NCI-H146 treated with DMSO at 0.1 percent for 48 hours (cell line): ENCODE data around the gene GRIA2.
"Not testable (repeated sequence)": the region's sequence is repeated elsewhere in the genome, so short reads cannot be mapped to it uniquely, and the experiment has no call there.

Source experiments
- DNase-seq: peaks from one replicate; lab custom pipeline; 2025; ENCODE audit not compliant: unreplicated experiment; lab: John Stamatoyannopoulos, UW

Gene GRIA2

DNA sequence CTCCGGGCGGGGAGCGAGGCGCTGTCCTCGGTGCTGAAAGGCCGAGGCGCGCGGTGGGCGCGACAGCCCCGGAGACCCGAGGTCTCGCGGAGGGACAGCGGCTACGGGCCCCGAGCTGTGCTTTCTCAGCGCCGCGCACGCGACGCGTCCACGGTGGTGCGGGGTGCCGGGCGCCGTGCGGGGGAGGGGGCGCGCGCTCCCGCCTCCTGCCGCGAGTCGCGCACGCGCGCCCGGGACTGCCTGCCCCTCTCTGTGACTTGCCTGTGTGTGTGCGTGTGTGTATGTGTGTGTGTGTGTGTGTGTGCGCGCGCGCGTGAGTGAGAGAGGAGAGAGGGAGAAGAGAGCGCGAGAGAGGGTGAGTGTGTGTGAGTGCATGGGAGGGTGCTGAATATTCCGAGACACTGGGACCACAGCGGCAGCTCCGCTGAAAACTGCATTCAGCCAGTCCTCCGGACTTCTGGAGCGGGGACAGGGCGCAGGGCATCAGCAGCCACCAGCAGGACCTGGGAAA is at the start of gene GRIA2:
TSS of gene GRIA2 (plus strand) at position 358 of the 511 bp plus-strand sequence. CDS start 315 bp downstream, outside the sequence.
- peak; percentile 57 for DNase-seq

DNA sequence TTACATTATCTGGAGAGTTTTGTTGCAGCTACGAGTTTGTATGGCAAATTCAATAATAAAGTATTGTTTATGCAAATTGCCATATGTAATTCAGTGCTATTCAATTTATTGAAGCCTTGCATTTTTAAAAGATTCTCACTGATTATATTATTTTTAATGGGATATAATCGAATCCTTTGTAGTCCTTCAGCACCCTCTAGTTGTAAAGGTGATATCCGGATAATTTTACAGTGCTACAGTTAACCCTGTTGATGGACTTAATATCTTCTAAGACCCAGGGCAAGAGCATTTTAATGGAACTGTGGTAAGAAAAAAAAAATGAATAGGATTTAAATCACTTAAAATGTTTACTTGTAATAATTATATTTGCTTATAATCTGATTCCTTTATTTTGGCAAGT is 48.5 kb upstream of the GRIA2 start:
- no peak for DNase-seq

DNA sequence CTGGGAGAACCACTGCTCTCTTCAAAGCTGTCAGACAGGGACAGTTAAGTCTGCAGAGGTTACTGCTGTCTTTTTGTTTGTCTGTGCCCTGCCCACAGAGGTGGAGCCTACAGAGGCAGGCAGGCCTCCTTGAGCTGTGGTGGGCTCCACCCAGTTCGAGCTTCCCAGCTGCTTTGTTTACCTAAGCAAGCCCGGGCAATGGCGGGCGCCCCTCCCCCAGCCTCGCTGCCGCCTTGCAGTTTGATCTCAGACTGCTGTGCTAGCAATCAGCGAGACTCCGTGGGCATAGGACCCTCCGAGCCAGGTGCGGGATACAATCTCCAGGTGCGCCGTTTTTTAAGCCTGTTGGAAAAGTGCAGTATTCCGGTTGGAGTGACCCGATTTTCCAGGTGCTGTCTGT is 40.3 kb upstream of the GRIA2 start:
- not testable (repeated sequence) for DNase-seq

DNA sequence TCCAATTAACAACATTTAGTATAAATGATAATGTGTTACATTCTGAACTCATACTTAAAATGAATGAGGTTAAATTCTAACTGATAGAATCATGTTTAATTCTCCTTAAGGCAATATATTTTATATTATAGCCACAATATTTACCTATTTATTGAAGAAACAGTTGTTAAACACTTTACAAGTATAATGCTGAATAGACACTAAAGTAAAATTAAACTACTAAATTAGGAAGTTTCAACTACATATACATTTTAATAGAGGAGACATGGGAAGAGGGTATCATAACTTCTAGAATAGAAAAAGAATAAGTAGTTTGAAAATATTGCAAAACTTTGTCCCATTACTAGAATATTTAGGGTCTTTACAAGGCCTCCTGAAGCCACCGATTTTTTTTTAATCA is 36.2 kb upstream of the GRIA2 start:
- DNase-seq: no peak

DNA sequence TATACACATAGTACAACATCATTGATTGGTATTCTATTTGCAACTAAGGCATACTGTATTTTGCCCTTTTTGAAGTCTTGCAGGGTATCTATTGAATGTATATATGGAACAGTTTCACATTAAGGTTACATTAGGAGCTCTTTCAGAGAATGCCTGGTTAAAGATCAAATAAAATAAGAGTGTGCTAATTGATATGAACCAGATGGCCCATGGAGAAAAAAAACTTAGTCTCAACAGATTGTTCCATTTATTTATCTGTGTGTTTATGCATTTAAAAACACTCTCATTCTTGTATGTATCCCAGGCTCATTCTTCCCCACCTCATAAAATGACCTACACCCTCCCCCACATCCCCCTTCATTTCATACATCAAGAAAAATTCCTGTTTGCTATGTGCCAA is 35.2 kb upstream of the GRIA2 start:
- no peak for DNase-seq

DNA sequence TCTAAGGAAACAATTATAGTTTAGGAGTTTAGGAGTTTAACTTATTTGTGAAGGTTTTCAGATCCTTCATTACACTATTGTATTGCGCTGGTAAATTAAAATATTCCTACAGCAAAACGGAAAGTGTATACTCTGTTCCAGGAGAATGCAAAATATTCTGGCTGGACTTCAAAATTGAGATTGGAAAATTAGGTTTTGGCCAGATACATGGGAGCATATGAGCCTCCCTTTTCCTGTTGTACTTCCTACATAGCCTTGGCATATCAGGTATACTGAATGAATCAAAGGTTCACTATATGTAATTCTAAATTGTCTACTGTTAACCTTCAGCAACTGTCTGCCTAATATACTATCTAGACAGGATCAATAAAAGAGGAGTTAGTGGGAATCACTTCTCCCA is 25.2 kb upstream of the GRIA2 start:
- DNase-seq: no peak

DNA sequence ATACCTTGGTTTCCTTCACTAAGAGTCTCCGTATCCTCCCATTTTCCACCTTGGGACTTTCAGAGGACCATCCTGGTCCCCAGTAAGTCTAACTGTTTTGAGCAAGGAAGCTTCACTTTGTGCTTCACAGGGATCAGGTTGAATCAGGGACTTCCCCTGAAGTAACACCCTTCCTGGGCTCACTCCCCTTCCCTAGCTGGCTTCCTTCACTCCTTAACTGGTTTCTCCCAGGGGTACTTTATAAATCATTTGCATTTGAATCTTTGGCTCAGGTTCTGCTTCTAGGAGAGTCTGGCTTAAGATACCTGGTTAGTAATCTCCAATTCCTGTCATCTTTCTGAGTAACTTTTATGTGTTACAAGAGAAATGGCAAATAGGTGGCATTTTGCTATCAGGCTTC is 24.5 kb upstream of the GRIA2 start:
- no peak for DNase-seq

DNA sequence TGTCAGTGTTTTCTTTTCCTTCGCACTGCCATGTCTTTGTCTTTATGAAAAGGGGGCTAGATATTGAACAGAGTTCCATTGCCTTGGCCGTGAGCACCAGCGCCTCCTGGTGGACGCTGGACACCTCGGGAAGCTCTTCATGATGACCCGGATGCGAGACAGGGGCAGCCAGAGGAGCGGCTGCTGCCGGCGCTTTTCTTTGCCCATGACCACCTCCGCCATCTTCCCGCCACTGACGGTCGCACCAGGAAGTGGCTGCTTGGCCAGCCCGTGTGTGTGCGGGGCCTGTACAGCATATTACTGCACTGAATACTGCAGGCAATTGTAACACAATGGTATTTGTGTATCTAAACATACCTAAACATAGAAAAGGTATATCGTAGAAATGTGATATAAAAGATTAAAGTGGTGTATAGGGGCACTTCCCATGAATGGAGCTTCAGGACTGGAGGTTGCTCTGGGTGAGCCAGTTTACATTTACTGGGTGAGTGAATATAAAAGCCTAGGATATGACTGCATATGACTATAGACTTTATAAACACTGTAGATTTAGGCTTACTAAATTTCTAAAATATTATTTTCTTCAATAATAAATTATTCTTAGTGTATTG is 15.8 kb upstream of the GRIA2 start:
- no peak for DNase-seq

DNA sequence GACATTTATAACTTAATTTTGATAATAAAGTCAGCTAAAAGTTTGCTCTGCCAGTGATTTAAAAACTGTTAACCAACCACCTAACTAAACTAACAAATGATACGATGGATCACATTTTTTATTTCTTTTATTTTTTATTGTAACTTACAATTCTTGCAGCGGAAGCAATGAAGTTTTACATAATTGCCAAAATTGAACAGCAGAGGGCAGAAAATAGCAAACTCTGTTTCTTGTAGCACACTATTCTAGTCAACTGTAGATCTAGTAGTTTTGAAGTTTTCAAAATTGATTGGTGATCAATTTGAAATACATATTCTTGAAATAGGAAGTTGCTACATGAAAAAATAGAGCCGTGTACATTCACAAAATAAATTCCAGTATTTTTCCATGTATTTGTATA is 2.8 kb upstream of the GRIA2 start:
- DNase-seq: no peak

DNA sequence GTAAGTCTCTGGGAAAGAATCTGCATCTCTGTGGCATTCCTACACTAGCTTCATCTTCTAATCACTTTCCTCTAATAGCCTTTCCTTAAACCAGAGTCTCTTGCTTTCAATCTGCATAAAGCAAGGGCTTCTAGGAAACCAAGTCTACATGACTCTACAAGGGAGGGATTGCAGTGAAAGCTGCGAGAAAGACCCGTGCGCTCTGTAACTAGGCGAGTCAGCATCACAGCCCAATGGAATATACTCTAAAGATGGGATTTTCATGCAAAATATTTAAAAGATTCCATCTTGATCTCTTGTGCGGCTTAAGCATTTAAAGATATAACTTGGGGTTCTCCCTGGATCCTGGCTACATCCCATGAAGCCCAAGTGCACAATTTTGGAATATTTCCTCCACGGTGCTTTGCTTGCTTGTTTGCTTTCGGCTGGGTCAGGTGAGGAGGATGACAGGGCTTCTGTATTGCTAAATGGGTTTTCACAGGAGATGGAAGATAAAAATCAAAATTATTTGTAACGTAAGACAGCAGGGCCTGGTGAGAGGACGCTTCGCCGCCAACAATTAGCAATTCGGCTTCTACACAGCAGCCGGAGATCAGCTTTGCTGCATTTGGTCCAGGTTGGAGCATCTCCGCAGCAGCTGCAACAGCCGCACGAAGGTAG is 687 bp upstream of the GRIA2 start:
- DNase-seq: peak; percentile 44

DNA sequence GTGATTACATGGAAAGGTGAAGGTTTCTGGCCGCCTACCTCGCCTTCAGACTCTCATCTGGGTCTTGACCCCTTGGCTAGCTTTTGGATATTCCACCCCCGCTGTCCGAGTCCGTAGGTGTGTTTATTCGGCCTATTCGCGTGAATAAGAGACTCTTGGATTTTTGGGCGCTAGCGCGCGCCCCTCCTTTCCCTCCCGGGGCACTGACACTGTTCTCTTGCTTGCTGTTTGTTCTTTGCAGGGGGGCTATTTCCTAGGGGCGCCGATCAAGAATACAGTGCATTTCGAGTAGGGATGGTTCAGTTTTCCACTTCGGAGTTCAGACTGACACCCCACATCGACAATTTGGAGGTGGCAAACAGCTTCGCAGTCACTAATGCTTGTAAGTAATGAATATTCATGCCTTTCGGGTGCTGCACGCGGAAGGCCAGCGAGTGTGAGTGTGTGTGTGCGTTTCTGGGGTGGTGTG is 932 bp downstream of the GRIA2 start:
- peak; percentile 48 for DNase-seq

DNA sequence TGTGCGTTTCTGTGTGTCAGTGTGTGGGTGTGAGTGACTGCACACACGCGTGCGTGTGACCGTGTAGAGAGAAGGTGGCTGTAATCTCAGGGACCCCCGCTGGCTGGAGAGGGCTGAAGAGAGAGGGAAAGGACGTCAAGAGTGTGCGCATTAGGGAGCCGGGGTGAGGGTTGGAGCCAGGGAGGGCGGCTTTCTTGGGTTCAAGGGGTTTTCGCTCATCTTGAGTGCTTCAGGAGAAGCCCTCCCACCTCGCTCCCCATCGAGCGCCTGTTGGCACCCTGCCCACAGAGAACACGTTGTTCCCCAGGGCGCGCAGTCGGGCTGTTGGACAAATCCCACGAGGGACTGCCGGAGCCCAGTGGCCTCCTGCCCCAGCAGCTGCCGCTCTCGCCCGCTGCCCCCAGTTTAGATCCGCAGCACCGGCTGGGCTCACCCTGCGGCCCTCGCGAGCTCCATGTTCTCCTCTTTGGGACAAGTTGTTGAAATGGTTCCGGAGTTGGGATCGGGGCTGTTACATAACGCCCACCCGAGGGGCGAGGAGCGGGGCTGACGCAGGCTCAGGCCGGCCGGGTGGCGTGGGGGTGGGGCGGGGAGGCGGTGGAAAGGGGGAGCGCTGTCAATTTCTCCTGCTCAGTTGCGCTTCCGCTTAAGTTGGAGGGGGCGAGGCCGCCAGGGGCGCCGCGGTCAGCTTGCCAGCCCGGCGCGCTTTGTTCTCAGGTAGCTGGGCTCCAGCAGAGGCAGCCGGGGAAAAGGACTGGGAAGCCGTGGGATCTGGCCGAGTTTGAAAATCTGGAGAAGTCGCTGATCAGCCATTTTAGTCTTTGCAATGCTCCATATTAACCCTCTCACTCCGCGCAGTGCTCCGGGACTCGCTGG is 1.6 kb downstream of the GRIA2 start:
- peak; percentile 60 for DNase-seq

DNA sequence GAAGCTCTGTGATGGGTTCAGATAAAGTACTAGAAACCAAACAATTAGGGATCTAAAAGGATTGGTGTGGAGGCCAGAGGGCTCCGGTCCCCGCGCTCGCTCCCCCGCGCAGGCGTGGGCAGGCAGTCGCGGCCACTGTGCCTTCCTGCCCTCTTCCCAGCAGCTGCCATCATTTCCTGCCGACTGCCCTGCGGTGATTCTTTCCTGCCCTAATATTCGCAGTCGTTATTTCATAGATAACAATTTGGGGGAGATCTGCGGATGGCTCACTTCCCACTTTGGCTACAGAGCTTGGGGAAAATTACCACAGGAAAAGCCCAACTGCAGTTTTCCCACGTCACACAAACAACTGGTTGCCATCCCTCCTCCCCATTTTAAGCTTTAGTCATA is 2.2 kb downstream of the GRIA2 start:
- DNase-seq: peak; percentile 45

DNA sequence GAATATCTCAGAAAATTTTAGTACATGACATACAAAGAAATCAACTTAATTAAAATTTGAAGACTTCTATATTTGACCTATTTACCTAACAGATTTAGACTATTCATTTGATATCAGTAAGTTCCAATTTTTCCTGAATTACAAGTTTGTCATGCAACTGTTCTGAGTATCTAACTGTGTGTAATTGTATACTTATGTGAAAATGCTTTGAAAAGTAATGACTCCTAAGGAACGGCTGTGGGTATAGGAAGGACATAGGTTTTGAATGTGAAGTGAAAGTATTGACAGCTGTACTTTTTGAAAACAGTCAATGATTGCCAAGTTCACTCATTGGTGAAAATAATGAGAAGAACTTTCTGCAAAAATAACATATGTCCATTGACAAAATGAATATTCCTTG is 2.9 kb downstream of the GRIA2 start:
- no peak for DNase-seq

DNA sequence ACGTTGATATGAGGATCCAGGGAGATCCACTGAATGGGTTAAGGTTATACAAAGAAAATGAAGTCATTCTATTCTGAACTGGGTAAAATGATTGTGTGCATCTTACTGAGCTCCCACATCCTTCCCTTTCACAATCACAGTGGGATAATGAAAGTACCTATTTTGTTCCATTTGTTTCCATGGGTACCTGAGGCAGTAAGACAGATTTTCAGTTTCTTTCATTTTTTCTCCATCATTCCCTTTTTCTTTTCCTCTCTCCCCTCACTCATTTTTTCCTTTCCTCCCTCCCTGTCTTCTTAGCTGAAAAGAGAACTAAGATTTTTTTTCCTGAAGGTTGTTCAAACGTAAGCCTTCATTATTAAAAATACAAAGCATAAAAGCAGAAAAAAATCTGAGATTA is 4.6 kb downstream of the GRIA2 start:
- DNase-seq: peak; percentile 16

DNA sequence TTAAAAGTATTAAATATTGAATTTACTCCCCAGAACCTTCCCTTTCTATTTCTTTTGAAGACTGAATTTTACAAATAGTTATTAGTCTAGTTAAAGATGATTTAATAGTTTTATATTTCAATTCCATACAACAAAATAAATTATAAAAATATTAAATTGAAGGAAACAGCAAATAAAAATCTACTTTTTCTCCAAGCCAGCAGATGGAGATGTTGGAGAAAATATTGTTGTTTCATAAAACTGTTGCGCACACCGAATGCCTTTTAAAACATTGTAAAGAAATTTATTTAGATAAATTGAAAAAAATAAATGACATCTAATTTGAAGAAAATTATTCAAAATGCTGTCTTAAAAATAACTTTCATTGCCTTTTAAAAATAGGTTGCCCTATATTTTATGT is 5.5 kb downstream of the GRIA2 start:
- no peak for DNase-seq

DNA sequence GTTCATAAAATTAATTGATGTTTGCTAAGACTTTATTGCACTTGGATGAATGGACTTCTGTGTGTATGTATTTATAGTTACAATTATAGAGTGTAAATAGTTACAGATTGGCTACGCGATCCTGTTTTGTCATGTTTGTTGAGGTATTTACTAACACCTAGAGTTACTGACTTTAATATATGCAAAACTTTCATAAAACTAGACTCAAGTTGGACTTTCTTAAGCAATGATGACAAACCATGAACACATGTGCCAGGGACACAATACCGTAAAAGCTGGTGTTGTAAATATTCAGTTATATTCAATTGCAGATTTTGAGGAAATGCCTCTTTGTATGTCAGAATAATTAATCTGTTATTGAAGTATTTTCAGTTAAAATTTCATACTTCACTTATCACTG is 6.1 kb downstream of the GRIA2 start:
- no peak for DNase-seq

DNA sequence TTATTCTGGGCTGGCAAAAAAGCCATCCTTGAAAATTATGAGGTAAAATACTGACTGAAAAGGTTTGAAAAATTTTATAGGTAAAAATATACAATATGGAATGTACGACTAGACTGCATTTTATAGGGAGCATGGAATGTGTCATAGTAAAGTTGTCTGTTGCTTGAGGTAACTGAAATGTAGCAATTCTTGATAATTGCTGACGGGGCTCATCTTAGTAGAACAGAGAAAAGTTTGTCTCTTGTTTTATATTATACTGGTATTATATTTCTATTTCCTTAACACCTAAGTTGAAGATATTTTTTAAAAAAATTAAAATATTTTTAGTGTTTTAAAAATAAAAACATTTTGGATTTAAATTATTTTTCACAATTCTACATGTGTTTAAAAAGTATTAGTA is 11.0 kb downstream of the GRIA2 start:
- no peak for DNase-seq

DNA sequence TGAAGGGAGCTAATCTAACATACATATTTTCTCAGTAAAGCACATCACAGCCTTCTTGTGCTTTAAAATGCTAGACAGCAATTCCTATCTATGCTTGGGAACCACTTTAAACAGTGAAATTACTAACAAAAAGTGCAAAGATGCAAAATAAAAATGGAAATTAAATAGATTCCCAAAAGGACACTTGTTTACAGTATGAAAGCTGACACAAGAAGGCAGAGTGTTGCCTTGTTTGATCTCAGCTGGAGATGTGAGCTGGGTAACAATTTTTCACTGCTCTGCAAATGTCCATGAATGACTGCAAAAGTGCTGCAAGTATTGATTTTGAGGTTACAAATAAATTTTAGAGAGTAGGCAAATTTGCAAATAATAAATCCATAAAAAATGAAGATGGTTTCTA is 22.3 kb downstream of the GRIA2 start:
- no peak for DNase-seq

DNA sequence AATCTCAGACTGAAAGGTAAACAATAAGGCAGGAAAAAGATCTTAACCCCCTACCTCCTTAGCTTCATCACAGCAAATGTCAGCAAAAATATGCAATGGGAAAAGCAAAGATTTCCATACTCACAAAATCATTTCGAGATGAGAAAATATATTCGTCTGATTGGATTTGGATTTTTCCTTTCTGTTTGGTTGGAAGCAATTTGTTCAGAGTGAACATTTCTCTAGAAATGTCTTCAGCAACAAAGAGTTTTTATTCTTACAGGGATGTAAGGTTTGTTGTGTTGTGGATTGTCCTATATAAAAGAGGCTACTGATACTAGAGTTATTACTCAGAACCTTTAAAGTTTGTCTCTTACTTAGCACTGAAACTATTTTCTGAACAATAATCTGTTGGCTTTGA is 23.8 kb downstream of the GRIA2 start:
- no peak for DNase-seq

DNA sequence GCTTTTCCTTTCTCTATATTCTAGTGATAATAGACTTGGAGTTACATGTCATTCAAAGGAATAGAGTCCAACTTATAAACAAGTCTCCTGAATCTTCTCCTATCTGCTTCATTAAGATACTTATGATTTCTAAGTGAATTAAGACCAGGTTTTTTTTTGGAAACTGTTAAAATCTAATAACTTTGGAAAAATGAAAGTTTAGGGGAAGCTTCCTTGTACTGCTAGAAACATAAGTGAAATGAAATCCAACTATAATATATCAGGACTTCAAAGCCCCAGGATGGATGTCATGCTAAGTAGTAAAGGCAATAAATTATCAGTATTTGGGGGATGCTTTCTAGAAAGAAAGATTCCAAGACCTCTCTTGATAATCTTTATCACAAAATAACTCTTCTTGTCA is 24.8 kb downstream of the GRIA2 start:
- DNase-seq: no peak

DNA sequence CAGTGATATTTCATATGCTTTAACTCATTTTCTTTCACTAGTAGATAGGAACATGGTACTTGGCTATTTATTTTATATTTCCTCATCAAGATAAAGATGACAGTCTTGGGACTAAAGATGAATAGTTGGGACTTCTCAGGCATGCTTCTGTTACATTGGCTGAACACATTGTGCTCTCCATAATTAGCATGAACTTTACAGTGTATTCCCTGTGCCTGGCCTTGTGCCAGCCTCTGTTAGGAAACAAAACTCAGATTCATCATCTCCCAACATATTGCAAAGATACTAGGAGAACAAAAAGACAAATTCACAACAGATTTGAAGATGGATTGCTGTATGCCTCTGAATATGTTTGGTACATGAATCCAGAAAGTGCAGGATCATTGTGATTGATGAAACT is 26.4 kb downstream of the GRIA2 start:
- no peak for DNase-seq
